ENCODE results near the gene EFNA2.
A peak's percentile ranks its signal among the peaks of the same experiment; 100 is the strongest.

Gene EFNA2

DNA sequence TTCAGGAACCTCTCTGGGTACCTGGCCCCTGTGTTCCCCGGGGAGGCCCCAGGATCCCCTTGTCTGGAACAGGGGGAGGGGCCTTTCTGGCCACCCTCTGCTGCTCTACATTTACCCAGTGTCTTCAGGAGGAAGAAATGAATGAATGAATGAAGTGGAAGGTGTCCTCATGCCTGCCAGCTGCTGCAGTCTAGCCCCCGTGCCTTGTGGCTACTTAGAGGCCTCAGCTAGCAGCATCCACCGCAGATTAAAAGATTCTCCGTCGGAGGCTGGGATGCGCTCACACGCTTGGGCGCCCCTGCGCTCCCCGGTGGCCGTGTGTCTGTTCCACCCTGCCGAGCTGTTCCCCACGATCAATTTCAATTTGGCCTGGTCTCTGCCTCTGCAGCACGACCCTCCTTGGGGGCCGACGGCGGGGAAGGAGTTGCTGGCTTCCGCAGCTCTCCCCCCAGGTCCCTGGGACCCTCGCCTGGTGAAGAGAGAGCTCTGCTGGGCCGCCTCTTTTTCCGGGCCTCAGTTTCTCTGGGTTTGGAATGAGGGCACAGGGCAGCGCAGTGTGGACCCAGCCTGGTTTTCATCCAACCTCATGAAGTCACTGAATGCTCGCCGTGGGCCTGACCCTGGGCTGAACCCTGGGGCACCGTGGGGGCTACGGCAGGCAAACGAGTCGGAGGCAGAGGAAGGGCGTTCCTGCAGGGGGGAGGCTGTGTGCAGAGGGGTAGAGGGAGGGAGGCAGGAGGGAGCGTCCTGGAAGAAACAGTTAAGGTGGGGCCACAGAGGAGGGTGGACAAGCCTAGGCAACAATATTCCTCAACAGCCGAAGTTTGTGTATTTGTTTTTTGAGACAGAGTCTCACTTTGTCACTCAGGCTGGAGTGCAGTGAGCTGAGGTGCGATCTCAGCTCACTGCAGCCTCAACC, 28.3 kb downstream of the EFNA2 start:
- H3K27me3 ChIP-seq (ENCODE audit: control insufficient read depth, low read length) = peaks cover 36% of the 10 kb centered on the region
- no peaks in the 10 kb centered on the region for H3F3A ChIP-seq (ENCODE audit: control insufficient read depth, insufficient read depth)

DNA sequence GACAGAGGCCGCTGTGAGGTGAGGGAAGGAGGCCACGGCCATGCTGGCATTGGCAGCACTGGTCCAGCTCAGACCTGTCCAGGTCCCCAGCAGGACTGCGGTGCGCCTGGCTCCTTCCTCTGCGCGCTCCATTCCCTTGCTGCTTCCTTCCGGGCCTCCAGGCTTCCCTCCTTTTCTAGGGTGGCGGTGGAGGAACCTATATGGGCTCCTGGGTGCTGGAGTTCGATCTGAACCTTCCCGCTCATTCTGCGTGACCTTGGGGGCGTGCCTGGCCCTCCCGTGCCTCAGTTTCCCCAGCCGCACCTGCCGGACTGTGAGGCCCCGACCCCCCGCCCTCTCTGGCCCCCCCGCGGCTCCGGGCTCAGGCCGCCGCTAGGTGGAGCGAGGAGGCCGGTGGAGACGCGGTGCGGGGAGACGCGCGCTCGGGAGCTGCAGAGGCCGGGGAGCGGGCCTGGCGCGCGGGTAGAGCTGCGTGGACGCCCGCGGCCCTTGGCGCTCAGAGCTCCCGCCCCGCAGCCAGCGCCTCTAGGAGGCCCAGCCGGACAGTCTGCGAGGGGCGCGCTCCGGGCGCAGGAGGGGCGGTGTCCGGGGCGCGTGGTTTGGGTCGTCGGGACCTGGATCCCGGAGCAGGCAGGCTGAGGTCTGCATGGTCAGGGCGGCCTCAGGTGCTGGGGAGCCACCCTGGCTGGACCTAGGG, 29.9 kb downstream of the EFNA2 start:
- no peak overlapping the region for H3K27ac ChIP-seq (ENCODE audit: low read depth, low read length)
- peaks cover 4% of the 10 kb centered on the region; the same call in 1 of the 2 replicates for H3K4me1 ChIP-seq (ENCODE audit: control insufficient read depth, low read length)
- no peaks in the 10 kb centered on the region for H3K9me3 ChIP-seq (ENCODE audit: control insufficient read depth, insufficient read depth, low read length)
- peaks cover 37% of the 10 kb centered on the region for H3K27me3 ChIP-seq (ENCODE audit: control insufficient read depth, low read length)
- 0 out of 2 replicates have a peak, but pooled peaks have one; percentile 38 for TF ChIP-seq EZH2phosphoT487 (IDR thresholded peaks at IDR 0.05; ENCODE audit: borderline replicate concordance, low read length)
- TF ChIP-seq, protein P1, sequence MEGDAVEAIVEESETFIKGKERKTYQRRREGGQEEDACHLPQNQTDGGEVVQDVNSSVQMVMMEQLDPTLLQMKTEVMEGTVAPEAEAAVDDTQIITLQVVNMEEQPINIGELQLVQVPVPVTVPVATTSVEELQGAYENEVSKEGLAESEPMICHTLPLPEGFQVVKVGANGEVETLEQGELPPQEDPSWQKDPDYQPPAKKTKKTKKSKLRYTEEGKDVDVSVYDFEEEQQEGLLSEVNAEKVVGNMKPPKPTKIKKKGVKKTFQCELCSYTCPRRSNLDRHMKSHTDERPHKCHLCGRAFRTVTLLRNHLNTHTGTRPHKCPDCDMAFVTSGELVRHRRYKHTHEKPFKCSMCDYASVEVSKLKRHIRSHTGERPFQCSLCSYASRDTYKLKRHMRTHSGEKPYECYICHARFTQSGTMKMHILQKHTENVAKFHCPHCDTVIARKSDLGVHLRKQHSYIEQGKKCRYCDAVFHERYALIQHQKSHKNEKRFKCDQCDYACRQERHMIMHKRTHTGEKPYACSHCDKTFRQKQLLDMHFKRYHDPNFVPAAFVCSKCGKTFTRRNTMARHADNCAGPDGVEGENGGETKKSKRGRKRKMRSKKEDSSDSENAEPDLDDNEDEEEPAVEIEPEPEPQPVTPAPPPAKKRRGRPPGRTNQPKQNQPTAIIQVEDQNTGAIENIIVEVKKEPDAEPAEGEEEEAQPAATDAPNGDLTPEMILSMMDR (IDR thresholded peaks at IDR 0.05; ENCODE audit: low read depth, low read length, poor library complexity, severe bottlenecking) = peak; percentile 63
- H3K79me2 ChIP-seq (ENCODE audit: control insufficient read depth, low read length) = no peaks in the 10 kb centered on the region
- peak overlapping the region; percentile 36 for H3K4me2 ChIP-seq (ENCODE audit: low read length)
- peak overlapping the region; percentile 32; the same call in 1 of the 2 replicates for H3K4me3 ChIP-seq (ENCODE audit: low read length)
- H3K36me3 ChIP-seq (ENCODE audit: control insufficient read depth, low read length) = no peaks in the 10 kb centered on the region
- H3K9me2 ChIP-seq (replicated peaks; ENCODE audit: control insufficient read depth, low read length) = no peaks in the 10 kb centered on the region
- no peaks in the 10 kb centered on the region for H3F3A ChIP-seq (ENCODE audit: control insufficient read depth, insufficient read depth)
- no peaks in the 10 kb centered on the region for H4K20me1 ChIP-seq (ENCODE audit: control insufficient read depth, insufficient read depth, low read depth, low read length)

More for the DNA sequence above, 28.3 kb downstream of the EFNA2 start:
- Histone ChIP-seq H3K9me3 (ENCODE audit: control insufficient read depth, insufficient read depth, low read length) (no peaks in the 10 kb centered on the region), H3K4me3 (ENCODE audit: low read length) (no peak overlapping the region), H3K4me2 (ENCODE audit: low read length) (no peak overlapping the region), H3K79me2 (ENCODE audit: control insufficient read depth, low read length) (no peaks in the 10 kb centered on the region), H3K27ac (ENCODE audit: low read depth, low read length) (no peak overlapping the region), H3K9me2 (replicated peaks; ENCODE audit: control insufficient read depth, low read length) (no peaks in the 10 kb centered on the region), H4K20me1 (ENCODE audit: control insufficient read depth, insufficient read depth, low read depth, low read length) (no peaks in the 10 kb centered on the region), H3K4me1 (ENCODE audit: control insufficient read depth, low read length) (peaks cover 4% of the 10 kb centered on the region; the same call in 1 of the 2 replicates), H3K36me3 (ENCODE audit: control insufficient read depth, low read length) (no peaks in the 10 kb centered on the region)
- TF ChIP-seq, protein P1 (IDR thresholded peaks at IDR 0.05; ENCODE audit: low read depth, low read length, poor library complexity, severe bottlenecking) = no peak
- no peak for TF ChIP-seq EZH2phosphoT487 (IDR thresholded peaks at IDR 0.05; ENCODE audit: borderline replicate concordance, low read length)

DNA sequence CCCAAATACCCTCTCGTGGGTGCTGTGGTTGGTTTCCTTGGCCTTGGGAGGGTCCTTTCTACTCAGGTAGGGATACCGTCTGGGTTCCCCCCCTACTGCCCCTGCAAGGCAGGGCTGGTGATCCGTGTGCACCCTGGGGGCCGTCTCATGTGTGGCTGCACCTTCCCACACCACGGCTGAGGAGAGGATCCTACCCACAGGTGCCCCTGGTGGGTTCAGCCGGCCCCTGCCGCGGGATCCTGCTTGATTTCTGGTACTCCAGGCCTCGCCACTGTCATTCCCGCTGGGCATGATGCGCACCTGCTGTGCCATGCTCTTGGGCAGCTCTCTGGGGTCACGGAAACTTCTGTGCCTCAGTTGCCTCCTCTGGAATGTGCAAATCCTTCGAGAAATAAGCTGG, 30.8 kb downstream of the EFNA2 start:
- peaks cover 40% of the 10 kb centered on the region for H3K27me3 ChIP-seq (ENCODE audit: control insufficient read depth, low read length)
- no peaks in the 10 kb centered on the region for H3K9me2 ChIP-seq (replicated peaks; ENCODE audit: control insufficient read depth, low read length)
- H4K20me1 ChIP-seq (ENCODE audit: control insufficient read depth, insufficient read depth, low read depth, low read length) = no peaks in the 10 kb centered on the region
- TF ChIP-seq, protein P1 (IDR thresholded peaks at IDR 0.05; ENCODE audit: low read depth, low read length, poor library complexity, severe bottlenecking) = no peak
- TF ChIP-seq EZH2phosphoT487 (IDR thresholded peaks at IDR 0.05; ENCODE audit: borderline replicate concordance, low read length) = no peak
- H3K9me3 ChIP-seq (ENCODE audit: control insufficient read depth, insufficient read depth, low read length) = no peaks in the 10 kb centered on the region
- H3K79me2 ChIP-seq (ENCODE audit: control insufficient read depth, low read length) = no peaks in the 10 kb centered on the region
- no peak overlapping the region for H3K27ac ChIP-seq (ENCODE audit: low read depth, low read length)
- no peak overlapping the region for H3K4me2 ChIP-seq (ENCODE audit: low read length)
- no peaks in the 10 kb centered on the region for H3K36me3 ChIP-seq (ENCODE audit: control insufficient read depth, low read length)
- H3K4me1 ChIP-seq (ENCODE audit: control insufficient read depth, low read length) = peaks cover 4% of the 10 kb centered on the region; the same call in 1 of the 2 replicates
- H3F3A ChIP-seq (ENCODE audit: control insufficient read depth, insufficient read depth) = no peaks in the 10 kb centered on the region
- H3K4me3 ChIP-seq (ENCODE audit: low read length) = no peak overlapping the region

Measured in DOHH2 (cell line).